Activated CD4-positive, alpha-beta T cell treated with anti-CD3 and anti-CD28 coated beads, Interleukin-2, amount 10 ng/mL, durations not matched to agents 24 days and 14 days (primary cell): Measurements from ENCODE around the gene MEPCE. TPM values are rescaled to one million over a fixed set of nuclear protein-coding genes. Genes with fewer than 3 reads are reported as not detected.

Source experiments
- DNase-seq: peaks from one replicate; pipeline ENCODE4 v3.0.0; 2022
- H3K27ac Mint-ChIP-seq: one replicate; pipeline ENCODE4 v1.8.0; 2022; ENCODE audit warnings: mild to moderate bottlenecking, mixed read lengths
- H3K27me3 Mint-ChIP-seq: one replicate; pipeline ENCODE4 v1.8.0; 2022; ENCODE audit warnings: mixed read lengths
- H3K36me3 Mint-ChIP-seq: one replicate; pipeline ENCODE4 v1.8.0; 2022; ENCODE audit warnings: low read depth, mild to moderate bottlenecking, mixed read lengths
- H3K4me1 Mint-ChIP-seq: one replicate; pipeline ENCODE4 v1.8.0; 2021; ENCODE audit warnings: mixed read lengths
- H3K4me3 Mint-ChIP-seq: one replicate; pipeline ENCODE4 v1.8.0; 2022; ENCODE audit warnings: mild to moderate bottlenecking, moderate library complexity, mixed read lengths
- H3K9me3 Mint-ChIP-seq: one replicate; pipeline ENCODE4 v1.8.0; 2021; ENCODE audit warnings: mixed read lengths
- intact Hi-C: fragments of 100-400 bp; cut with micrococcal nuclease; formaldehyde crosslinking; loops from one replicate; pipeline ENCODE4 v1.15.1; 2023
- total RNA-seq: library from RNA; stranded (reverse); gene quantifications from 2 replicates; pipeline ENCODE4 v1.2.3, GENCODE V29; 2022

MEPCE gene
- total RNA-seq, 1 donor from 2014 or later = 55.8 TPM

DNA sequence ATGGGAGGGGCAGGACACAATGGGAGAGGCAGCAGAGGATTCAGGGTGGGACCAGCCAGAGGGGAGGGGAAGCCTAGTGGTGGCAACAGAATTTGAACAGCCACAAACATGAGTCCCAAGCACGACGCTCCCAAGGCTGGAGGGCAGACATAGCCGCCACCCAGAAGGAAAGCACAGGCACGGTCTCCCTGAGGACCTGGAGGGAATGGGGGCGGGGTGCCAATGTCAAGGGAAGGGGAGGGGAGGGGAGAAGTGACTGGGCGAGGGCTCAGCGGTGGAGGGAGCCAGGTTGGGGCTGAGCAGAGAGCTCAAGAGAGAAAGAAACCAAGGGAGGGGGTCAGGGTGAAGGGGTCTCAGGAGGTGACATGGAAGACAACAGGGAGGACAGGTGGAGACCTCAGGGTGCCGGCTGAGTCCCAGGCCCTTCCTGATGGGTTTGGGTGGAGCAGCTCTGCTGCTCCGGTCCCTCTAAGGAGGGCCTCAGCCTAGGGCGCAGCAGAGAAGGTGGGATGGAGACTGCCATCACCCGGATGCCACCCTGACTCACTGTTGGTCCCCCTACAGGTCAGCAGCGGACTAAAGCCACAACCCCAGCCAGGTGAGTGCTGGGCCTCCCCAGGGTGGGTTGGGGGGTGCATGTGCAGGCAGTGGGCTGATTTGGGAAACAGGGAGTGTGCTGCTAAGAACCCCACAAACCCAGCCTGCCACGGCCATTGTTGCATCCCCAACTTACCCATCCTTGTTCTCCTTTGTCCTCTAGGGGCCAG, 32.1 kb upstream of the MEPCE start:
- intact Hi-C loops = loop anchor here (2.0 to 10.0 kb wide), 3 partner anchors 13 to 53 kb away; no protein-coding TSS in a partner anchor
- H3K9me3 Mint-ChIP-seq = no peaks in the 10 kb centered on the region
- no peaks in the 10 kb centered on the region for H3K36me3 Mint-ChIP-seq
- H3K4me3 Mint-ChIP-seq = no peak overlapping the region
- peaks cover 19% of the 10 kb centered on the region for H3K4me1 Mint-ChIP-seq
- H3K27me3 Mint-ChIP-seq = peaks cover 59% of the 10 kb centered on the region
- H3K27ac Mint-ChIP-seq = peak overlapping the region; percentile 14
- DNase-seq = no peak

DNA sequence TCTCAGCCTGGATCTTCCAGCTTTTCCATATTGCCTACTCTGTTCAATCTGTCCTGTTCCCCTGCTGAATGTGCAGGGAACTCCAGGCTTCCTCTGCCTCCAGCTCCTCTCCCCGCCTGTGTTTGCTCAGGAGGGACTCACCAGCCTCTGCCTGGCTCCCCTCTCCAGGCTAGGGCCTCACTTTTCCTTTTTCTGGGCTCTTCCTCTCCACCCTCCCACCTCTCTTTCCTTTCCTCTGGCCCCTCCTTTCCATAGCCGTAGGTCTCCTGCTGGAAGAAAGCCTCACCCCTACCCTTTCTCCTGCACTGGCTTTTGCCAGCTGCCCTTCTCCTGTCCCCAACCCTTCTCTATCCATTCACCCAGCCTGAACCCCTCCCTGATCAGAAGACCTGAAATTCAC, 31.4 kb upstream of the MEPCE start:
- Mint-ChIP-seq H3K36me3 (no peaks in the 10 kb centered on the region), H3K9me3 (no peaks in the 10 kb centered on the region), H3K27me3 (peaks cover 56% of the 10 kb centered on the region), H3K27ac (no peak overlapping the region), H3K4me3 (no peak overlapping the region), H3K4me1 (peaks cover 19% of the 10 kb centered on the region)
- DNase-seq = no peak
- intact Hi-C loops = loop anchor here (5.0 to 10.0 kb wide), 2 partner anchors 36 to 53 kb away; no protein-coding TSS in a partner anchor

DNA sequence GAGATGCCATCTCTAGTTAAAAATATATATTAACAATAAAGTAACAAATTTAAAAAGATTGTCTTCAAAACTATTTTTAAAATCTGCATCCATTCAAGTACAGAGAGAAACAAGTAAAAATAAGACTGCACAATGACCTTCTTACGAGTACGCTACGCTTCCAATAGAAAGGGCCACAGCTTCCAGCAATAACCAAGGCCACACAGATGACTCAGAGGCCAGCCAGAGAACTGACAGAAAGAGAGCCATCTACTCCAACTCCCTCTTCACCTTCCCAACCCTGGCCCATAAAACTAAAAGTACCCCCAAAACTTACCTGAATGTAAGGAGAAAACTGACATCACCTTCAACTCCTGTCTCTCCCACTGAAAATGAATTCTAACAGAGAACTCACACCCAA, 29.6 kb upstream of the MEPCE start:
- DNase-seq = no peak
- intact Hi-C loops = no loop called here
- Mint-ChIP-seq H3K27me3 (peaks cover 52% of the 10 kb centered on the region), H3K4me3 (no peak overlapping the region), H3K9me3 (no peaks in the 10 kb centered on the region), H3K4me1 (peaks cover 19% of the 10 kb centered on the region), H3K36me3 (no peaks in the 10 kb centered on the region), H3K27ac (no peak overlapping the region)

DNA sequence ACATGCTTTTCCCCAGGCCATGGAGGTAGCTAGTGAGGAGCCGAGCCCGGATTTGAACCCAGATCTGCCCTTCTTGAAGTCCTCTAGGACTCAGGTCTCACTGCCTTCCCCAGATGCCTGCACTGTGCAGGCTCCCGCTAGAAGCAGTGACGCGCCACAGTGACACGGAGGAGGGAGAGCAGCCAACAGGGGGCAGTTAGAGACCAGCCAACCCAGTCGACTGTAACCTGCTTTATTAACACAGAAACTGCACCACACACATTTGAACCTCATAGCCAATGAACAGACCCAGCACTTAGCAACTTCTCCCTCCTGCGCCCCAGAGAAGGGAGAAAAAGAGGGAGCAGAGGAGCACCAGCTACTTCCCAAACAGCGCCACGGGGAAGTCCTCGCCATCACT, 29.0 kb upstream of the MEPCE start:
- Mint-ChIP-seq H3K36me3 (no peaks in the 10 kb centered on the region), H3K4me1 (peaks cover 17% of the 10 kb centered on the region), H3K9me3 (no peaks in the 10 kb centered on the region), H3K4me3 (no peak overlapping the region), H3K27me3 (peaks cover 54% of the 10 kb centered on the region), H3K27ac (no peak overlapping the region)
- DNase-seq = peak; percentile 65
- intact Hi-C loops = no loop called here

DNA sequence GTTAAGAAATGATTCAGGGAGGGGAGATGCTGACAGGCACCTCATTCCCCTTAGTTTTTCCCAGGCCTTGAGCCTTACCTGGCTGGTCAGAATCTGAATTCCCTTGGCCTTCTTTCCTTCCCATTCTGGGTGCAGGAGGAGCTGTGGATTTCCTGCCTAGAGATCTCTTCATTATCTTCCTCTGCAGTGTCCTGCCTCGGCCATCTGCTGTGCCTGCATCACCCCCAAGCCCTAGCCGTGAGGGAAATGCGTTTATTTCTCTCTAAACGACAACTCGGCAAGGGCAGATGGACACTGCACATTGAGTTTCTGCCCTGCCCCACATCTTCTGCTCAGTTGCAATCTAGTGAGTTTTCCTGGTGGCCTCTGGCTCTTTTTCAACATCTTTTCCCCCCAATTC, 27.8 kb upstream of the MEPCE start:
- DNase-seq = no peak
- H3K36me3 Mint-ChIP-seq = no peaks in the 10 kb centered on the region
- no peak overlapping the region for H3K27ac Mint-ChIP-seq
- H3K9me3 Mint-ChIP-seq = no peaks in the 10 kb centered on the region
- peaks cover 13% of the 10 kb centered on the region for H3K4me1 Mint-ChIP-seq
- peaks cover 58% of the 10 kb centered on the region for H3K27me3 Mint-ChIP-seq
- H3K4me3 Mint-ChIP-seq = no peak overlapping the region
- intact Hi-C loops = no loop called here

DNA sequence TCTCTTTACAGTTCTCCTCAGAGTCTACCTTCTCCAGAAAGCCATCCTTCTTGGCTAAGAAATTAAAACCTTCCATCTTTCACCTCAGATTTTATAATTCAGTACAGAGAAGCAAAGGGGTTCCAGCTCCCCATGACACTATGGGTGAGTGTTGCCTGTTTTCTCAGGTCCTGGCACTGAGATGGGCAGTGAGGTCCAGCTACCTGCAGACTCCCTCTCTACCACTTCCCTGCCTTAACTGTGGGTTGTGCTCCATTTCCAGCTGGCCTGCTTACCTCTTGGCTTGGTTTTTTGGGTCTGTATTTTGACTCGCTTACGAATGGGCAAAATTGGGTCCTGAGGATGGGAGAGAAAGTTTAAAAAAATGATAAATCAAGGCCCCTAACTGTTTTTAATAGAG, 27.4 kb upstream of the MEPCE start:
- peaks cover 8% of the 10 kb centered on the region for H3K4me1 Mint-ChIP-seq
- intact Hi-C loops = no loop called here
- H3K36me3 Mint-ChIP-seq = no peaks in the 10 kb centered on the region

DNA sequence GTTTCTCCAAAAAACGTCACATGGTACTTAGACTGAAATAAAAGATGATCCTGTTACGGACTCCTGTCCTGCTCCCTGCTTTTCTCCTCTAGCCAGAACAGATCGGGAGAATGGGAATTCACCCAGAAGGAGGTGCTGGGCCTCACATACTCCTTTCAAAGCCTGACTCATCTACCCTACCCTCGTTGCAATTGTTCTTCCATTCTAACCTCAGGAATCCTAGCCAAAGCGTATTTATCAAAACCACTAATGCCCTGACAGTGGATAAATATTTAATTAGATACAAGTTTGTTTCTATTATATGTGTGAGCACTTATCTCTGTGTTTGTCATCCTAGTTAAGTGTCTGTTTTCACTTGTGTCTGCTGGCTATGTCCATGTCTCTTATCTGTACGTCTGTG, 22.9 kb upstream of the MEPCE start:
- Mint-ChIP-seq H3K27ac (no peak overlapping the region), H3K27me3 (peaks cover 28% of the 10 kb centered on the region), H3K4me1 (no peaks in the 10 kb centered on the region), H3K4me3 (no peak overlapping the region), H3K36me3 (no peaks in the 10 kb centered on the region), H3K9me3 (no peaks in the 10 kb centered on the region)
- intact Hi-C loops = loop anchor here (2.0 to 5.0 kb wide), 2 partner anchors 34 to 279 kb away; partner anchors contain the start of genes MBLAC1 and PILRA
- no peak for DNase-seq

More for the DNA sequence above, 27.4 kb upstream of the MEPCE start:
- no peak overlapping the region for H3K4me3 Mint-ChIP-seq
- H3K27me3 Mint-ChIP-seq = peaks cover 59% of the 10 kb centered on the region
- H3K9me3 Mint-ChIP-seq = no peaks in the 10 kb centered on the region
- H3K27ac Mint-ChIP-seq = no peak overlapping the region
- DNase-seq = no peak

DNA sequence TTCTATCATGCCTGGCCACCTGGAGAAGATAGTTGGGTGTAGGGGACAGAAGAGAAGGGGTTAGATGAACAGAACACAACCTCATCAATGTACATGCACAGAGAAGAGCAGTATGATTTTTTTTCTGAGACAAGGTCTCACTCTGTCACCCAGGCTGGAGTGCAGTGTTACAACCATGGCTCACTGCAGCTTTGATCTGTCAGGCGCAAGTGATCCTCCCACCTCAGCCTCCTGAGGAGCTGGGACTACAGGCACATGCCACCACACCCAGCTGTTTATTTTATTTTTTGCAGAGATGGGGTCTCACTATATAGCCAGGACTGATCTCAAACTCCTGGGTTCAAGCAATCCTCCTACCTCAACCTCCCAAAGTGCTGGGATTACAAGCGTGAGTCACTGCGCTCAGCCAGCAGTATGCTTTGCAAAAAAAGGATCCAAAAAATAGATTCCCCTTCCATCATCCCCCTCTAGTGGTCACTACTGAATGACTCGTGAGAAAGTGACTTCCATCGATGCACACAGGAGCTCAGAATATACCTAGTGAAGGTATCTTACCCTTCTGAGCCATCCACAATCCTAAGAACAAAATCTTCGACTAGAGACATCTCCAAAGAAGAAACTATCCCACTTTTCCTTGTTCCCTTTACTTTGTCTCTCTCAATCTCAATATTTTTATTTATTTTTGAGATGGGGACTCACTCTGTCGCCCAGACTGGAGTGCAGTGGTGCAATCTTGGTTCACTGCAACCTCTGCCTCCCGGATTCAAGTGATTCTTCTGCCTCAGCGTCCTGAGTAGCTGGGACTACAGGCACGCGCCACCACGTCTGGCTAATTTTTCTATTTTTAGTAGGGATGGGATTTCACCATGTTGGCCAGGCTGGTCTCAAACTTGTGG, 22.1 kb upstream of the MEPCE start:
- no peaks in the 10 kb centered on the region for H3K4me1 Mint-ChIP-seq
- intact Hi-C loops = loop anchor here (2.0 to 5.0 kb wide), 2 partner anchors 35 to 280 kb away; partner anchors contain the start of genes MBLAC1 and PILRA
- no peak overlapping the region for H3K27ac Mint-ChIP-seq
- peaks cover 25% of the 10 kb centered on the region for H3K27me3 Mint-ChIP-seq
- DNase-seq = peak; percentile 85
- H3K4me3 Mint-ChIP-seq = no peak overlapping the region
- no peaks in the 10 kb centered on the region for H3K36me3 Mint-ChIP-seq
- no peaks in the 10 kb centered on the region for H3K9me3 Mint-ChIP-seq

DNA sequence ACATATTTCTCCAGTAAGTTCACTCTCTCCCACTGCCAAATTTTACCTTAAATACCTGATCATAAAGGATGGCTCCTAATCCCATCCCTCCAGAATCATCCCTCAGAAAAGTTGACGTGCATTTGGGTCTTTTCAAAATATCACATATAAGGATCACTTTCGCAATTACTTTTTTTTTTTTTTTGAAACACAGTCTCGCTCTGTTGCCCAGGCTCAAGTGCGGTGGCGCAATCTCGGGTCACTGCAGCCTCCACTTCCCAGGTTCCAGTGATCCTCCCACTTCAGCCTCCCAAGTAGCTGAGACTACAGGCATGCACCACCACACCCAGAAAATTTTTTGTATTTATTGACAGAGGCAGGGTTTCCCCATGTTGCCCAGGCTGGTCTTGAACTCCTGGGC, 18.5 kb upstream of the MEPCE start:
- H3K27me3 Mint-ChIP-seq = peaks cover 12% of the 10 kb centered on the region
- DNase-seq = no peak
- no peak overlapping the region for H3K27ac Mint-ChIP-seq
- H3K9me3 Mint-ChIP-seq = no peaks in the 10 kb centered on the region
- no peaks in the 10 kb centered on the region for H3K36me3 Mint-ChIP-seq
- H3K4me1 Mint-ChIP-seq = peaks cover 7% of the 10 kb centered on the region
- intact Hi-C loops = loop anchor here (2.0 kb wide), 1 partner anchor 14 kb away; no protein-coding TSS in a partner anchor
- H3K4me3 Mint-ChIP-seq = no peak overlapping the region

DNA sequence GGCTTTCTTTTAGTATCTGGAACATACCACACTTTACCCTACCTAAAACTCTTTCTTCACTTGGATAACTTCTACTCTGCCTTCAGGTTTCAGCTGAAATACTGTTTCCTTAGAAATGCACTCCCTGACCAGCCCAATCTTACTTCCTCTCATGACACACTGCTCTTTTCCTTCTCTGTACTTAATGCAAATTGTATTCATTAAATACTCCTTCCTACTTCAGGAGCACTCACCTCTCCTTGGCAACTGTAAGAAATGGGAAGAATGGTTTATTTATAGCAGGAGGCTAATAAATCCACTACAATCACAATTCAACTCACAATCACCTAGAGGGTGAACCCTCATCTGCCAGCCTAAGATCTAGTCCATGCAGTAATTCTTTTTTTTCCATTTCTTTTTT, 16.3 kb upstream of the MEPCE start:
- DNase-seq = no peak
- Mint-ChIP-seq H3K27me3 (peaks cover 4% of the 10 kb centered on the region), H3K27ac (no peak overlapping the region), H3K36me3 (no peaks in the 10 kb centered on the region), H3K9me3 (no peaks in the 10 kb centered on the region), H3K4me3 (no peak overlapping the region), H3K4me1 (peaks cover 7% of the 10 kb centered on the region)
- intact Hi-C loops = no loop called here

DNA sequence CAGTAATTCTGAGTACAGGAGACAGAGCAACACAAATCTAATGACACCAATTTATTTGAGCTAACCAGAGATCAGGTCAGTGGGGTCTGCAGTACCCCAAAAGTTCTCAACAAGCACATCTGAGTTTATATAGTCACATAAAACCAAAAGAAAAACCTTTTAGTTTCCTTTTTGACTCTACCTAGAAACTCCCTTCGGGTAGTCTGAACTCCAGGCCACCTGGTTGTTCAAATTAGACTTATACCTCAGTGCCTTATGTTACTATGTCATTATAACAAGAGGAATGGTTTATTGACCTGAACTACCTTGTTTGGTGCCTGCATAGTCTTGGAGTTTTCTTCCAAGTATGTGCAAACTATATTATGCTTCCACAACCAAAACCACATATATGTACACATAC, 15.7 kb upstream of the MEPCE start:
- H3K4me3 Mint-ChIP-seq = no peak overlapping the region
- H3K4me1 Mint-ChIP-seq = peaks cover 7% of the 10 kb centered on the region
- no peaks in the 10 kb centered on the region for H3K36me3 Mint-ChIP-seq
- no peaks in the 10 kb centered on the region for H3K9me3 Mint-ChIP-seq
- intact Hi-C loops = no loop called here
- H3K27me3 Mint-ChIP-seq = peaks cover 4% of the 10 kb centered on the region
- H3K27ac Mint-ChIP-seq = no peak overlapping the region
- no peak for DNase-seq

DNA sequence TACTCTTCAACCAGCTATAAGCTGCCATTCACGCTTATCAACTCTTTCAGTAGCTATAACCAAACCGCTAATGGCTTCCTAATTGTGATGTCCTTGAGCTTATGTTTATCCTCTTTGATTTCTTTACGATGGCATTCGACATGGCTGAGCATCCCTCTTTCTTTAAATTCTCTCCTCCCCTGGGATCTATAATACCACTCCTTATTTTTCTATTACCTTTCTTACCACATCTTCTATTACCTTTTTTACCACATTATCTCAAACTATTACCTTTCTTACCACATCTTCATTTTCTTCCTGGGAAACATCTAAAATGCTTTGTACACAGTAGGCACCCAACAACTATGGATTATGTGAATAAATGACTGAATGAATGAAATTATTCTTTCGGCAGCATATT, 14.2 kb upstream of the MEPCE start:
- no peaks in the 10 kb centered on the region for H3K36me3 Mint-ChIP-seq
- H3K27ac Mint-ChIP-seq = no peak overlapping the region
- DNase-seq = no peak
- peaks cover 8% of the 10 kb centered on the region for H3K27me3 Mint-ChIP-seq
- intact Hi-C loops = no loop called here
- no peak overlapping the region for H3K4me3 Mint-ChIP-seq
- peaks cover 7% of the 10 kb centered on the region for H3K4me1 Mint-ChIP-seq
- no peaks in the 10 kb centered on the region for H3K9me3 Mint-ChIP-seq

DNA sequence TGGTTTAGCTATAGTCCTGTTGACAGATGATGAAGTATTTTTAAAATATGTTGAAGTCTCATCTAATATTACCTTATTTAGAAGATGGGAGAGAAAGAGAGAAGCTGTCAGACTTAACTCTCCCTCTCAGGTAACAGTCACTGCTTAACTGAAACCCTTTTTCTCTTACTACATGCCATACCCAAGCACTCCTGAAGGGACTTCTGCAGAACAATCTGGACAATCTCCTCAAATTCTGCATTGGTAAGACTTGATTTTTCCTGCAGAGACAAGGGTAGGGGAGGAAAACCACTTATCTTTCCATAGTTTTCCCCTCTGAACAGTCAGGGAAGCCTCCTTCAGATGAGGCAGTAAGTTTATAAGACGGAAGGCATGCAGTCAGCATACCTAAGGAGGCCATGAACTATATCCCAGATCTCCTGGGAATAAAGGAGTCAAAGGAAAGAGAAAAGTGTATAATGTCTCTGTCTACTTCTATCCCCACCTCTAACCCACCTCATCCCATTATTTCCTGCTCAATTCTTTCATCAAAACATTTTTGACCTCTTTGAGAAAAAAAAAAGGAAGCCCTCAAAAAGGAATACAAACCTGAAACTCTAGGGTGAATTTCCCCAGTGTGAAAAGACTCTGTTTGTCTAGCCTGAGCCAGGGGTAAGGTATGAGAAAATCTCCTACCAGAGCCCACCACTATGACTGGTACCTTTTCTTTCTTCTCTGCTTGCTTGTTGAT, 10.5 kb upstream of the MEPCE start:
- Mint-ChIP-seq H3K36me3 (no peaks in the 10 kb centered on the region), H3K4me3 (no peak overlapping the region), H3K27me3 (peaks cover 4% of the 10 kb centered on the region), H3K4me1 (no peaks in the 10 kb centered on the region), H3K27ac (no peak overlapping the region), H3K9me3 (no peaks in the 10 kb centered on the region)
- DNase-seq = no peak
- intact Hi-C loops = no loop called here
